GM12892 (cell line): ENCODE measurements around the gene SPC24.
"Not testable (repeated sequence)": the region's sequence is repeated elsewhere in the genome, so short reads cannot be mapped to it uniquely, and the experiment has no call there.

Experiments used
- POLR2A ChIP-seq: IDR thresholded peaks from 2 replicates; pipeline ENCODE4 v1.6.1; 2011; ENCODE audit warnings: low read depth, low read length, control low read depth
- POLR2AphosphoS5 ChIP-seq: IDR thresholded peaks from 2 replicates; pipeline ENCODE4 v1.6.1; 2011; ENCODE audit warnings: low read depth, low read length, control low read depth

DNA sequence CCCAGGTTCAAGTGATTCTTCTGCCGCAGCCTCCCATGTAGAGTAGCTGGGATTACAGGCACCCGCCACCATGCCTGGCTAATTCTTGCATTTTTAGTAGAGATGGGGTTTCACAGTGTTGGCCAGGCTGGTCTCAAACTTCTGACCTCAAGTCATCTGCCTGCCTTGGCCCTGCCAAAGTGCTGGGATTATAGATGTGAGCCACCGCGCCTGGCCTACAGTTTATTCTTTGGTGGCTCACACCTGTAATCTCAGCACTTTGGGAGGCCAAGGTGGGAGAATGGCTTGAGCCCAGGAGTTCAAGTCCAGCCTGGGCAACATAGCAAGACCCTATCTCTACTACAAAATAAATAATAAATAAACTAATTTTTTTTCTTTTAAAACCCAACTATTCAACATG, 31.4 kb downstream of the SPC24 start:
- not testable (repeated sequence) for TF ChIP-seq POLR2A, POLR2AphosphoS5
